ENCODE data around the gene KBTBD6.

- TF ChIP-seq MAX (IDR thresholded peaks at IDR 0.05) (no peak), POLR2A (IDR thresholded peaks at IDR 0.05; ENCODE audit: borderline replicate concordance, extremely low read depth, insufficient read depth, insufficient read length) (no peak), YY1 (IDR thresholded peaks at IDR 0.05; ENCODE audit: extremely low read depth, insufficient replicate concordance, low read depth, low read length) (no peak), CTCF (IDR thresholded peaks at IDR 0.05 in 2 of 3, conservative IDR thresholded peaks at IDR 0.05 in 1 of 3; ENCODE audit: borderline replicate concordance in 1 of 3, insufficient read depth in 1 of 3, low read depth in 2 of 3, low read length in 2 of 3) (no peak)
Observed at GRCh38 chr13:41107104-41107571, 25.5 kb downstream of the KBTBD6 start.
